VCaP (cell line): ENCODE results near the gene IL4R.

Experiments
- H3K27ac ChIP-seq: fragments of 450-650 bp; 2 replicates; pipeline ENCODE4 v1.5.1; 2017
- CTCF ChIP-seq: fragments of 450-650 bp; conservative IDR thresholded peaks from 2 replicates; pipeline ENCODE4 v1.5.1; 2017; ENCODE audit warnings: mild to moderate bottlenecking, moderate library complexity

IL4R gene

GRCh38 chr16:27317738-27318391, 4.1 kb downstream of the IL4R start:
- no peak for TF ChIP-seq CTCF
- H3K27ac ChIP-seq, result no peak overlapping the region

GRCh38 chr16:27318392-27319256, 4.8 kb downstream of the IL4R start:
- no peak for TF ChIP-seq CTCF
- H3K27ac ChIP-seq, result no peak overlapping the region

- no peak overlapping the region for H3K27ac ChIP-seq
- no peak for TF ChIP-seq CTCF
These were observed 5.6 kb downstream of the IL4R start for GRCh38 chr16:27319257-27319965.

- TF ChIP-seq CTCF, result no peak
- no peak overlapping the region for H3K27ac ChIP-seq
These were observed 6.7 kb downstream of the IL4R start for GRCh38 chr16:27320261-27321012.

GRCh38 chr16:27321013-27321915, 7.5 kb downstream of the IL4R start:
- H3K27ac ChIP-seq, result no peak overlapping the region

More at GRCh38 chr16:27321013-27321915, 7.5 kb downstream of the IL4R start:
- no peak for TF ChIP-seq CTCF
